Stromal cell of bone marrow (primary cell): Measurements from ENCODE around the gene PDE6A.

Experiments
- DNase-seq: peaks from one replicate; pipeline ENCODE4 v3.0.0-alpha.2; 2012; ENCODE audit warnings: low read depth

The PDE6A gene

DNA sequence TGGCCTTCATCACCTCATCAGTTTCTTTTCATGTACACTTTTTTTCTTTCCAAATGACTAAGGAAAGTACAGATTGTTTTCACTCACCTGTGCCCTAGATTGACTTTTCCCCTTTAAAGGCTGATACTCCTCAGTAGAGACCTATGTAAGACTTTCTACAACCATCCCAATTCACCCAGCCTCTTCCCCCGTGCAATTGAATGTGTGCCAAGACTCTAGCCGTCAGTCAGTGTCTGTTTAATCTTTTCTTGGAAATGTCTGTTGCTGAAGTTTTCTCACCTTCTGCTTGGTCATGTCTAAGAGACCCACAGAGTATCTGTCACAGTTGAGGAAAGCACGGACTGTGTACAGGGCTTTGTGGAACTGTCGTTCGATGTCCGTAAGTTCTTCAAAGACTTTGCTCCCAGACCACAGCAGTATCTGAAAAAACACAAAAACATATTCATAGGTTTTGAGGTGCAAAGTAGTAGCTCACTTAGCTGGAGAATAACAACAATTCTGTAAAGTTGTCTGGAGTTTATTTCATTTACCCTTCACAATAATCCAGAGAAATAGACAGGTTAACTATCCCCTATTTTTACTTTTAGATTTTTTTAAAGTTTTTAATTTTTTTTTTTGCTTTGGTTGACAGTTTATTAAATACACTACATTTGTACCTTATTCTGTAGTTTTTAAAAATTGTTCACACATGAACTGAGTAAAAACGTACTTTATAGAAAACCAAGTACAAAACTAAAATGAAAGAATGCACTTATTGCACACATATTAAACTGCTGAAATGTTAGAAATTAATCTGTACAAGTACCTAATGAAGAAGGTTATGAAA, 13.6 kb downstream of the PDE6A start:
- DNase-seq, result no peak

DNA sequence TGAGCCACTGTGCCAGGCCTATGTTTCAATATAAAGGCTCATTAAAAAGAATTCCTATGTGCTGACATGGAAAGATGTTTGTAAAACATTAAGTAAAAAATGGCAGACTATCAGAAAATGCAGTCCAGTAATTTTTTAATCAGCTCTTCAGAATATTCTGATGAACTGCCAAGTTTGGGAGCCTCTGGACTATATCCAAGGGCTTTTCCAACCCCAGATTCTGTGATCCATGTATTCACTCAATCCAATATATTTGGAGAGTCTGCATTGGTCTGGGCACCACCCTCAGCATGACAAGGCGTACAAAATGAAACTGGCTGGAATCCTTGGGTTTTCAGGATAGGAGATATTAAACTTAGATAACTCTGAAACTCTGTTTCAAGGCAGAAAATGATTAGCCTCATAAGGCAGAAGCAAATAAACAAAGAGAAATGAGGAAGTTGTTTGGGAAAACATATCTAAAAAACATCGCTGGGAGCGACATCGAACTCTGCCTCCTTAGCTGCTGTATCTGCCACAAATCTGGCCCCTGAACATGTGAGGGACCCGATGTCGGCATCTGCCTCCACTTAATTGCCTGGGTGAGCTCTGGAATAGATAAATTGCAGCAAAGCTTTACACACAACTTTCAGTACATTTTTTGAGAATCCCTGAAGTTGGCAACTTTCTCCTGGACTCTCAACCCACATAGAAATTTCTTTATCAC, 14.4 kb downstream of the PDE6A start:
- no peak for DNase-seq

DNA sequence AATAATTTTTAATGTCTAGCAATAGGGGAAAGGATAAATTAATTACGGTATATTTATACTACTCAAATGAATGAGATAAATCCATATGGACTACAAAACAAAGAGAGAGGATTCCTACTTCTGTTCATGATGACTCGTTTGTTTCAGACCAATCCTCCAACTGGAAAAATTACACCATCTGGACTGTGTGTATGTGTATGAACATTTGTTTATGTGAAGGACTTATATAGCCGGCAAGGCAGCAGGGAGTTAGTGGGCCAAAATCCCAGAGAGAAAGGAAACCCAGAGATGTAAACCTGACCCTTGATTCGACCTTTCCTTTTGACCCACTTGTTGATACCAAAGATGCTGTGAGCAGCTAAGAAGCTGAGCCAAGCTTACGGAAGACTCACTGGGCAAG, 20.1 kb downstream of the PDE6A start:
- DNase-seq, result no peak

DNA sequence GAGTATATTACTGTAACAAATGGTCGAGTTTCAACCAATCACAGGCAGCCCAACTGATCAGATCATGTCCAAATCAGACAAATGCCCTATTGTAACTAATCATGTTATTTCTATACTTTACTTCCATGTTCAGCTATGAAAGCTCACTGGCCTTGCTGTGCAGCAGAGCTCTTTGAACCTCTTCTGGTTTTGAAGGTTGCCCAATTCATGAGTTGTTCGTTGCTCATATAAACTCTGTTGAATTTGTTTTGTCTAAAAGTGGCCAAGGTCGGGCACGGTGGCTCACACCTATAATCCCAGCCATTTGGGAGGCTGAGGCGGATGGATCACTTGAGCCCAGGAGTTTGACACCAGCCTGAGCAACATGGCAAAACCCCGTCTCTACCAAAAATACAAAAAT, 21.6 kb downstream of the PDE6A start:
- DNase-seq, result no peak

DNA sequence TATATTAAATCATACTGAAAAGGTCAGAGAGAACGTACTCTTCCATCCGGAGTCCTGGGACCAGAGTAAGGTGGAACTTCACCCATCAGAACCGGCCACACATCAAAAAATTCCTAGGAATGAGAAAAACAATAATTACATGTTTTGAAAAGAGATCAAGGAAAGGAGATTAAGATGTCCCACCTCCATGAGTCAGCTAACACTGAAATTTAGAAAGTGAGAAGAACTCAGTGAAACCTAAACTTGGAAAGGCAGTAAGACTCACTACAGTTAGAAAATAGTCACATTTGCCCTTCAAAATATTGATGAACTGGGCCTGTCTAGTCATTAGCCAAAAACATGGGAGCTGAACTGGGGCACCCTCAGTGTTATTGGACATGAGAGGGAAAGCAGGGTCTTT, 23.0 kb downstream of the PDE6A start:
- no peak for DNase-seq

DNA sequence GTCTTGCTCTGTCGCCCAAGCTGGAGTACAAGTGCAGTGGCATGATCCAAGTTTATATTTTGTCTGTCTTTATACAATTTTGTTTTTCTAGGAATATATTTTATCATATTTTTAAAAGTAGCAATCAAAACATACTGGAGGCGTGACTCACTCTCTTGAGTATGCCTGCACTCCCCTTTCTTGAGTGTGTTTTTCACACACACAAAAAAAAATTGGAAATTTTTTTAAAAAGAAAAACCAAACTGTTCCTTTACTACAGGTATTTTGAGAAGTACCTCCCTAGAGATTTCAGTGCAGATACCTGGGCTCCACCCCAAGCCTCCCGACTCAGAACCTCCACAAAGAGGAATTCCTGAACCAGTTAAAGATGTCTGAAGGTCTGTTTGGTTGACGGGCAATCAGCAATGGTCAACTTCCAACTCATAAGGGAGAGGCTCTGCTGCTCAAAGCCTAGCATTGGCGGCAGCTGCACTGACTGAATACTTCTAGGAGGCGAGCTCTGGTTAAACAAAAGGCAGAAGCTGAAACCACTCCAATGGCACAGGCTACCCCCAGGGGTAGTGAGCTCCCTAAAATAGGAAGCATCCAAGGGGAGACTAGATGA, 27.4 kb downstream of the PDE6A start:
- peak; percentile 14 for DNase-seq

DNA sequence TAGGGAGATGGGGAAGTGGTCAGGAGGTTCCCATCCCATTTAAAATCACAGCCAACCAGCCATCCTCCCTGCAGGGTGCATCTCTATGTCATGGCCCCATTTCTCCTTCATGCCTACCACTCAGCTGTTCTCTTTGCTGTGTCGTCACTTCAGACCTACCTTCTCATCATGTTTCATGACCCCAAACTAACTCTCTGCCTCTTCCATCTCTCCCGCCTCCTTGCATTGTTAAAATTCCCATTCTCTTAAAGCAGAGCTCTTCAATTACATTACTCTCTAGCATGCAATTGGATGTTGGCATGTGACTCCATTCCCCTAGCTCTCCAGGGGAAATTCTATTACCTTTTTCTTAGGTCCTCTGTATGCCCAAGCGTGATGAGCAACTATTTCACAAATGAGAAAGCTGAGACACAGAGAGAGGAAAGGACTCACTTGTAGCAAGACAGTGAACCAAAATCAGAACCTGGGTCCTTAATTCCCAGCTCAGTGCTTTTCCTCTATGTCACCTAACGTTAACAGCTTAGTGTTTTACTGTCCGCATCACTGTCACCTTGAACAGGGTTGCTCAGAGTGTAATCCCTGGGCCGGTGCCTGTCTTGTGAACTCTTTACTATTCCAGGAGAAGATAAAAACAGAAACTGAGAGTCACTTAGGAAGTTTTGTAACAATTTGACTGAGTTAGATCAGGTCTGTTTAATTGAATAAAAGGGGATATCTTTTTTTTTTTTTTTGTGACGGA, 28.1 kb downstream of the PDE6A start:
- DNase-seq, result no peak

DNA sequence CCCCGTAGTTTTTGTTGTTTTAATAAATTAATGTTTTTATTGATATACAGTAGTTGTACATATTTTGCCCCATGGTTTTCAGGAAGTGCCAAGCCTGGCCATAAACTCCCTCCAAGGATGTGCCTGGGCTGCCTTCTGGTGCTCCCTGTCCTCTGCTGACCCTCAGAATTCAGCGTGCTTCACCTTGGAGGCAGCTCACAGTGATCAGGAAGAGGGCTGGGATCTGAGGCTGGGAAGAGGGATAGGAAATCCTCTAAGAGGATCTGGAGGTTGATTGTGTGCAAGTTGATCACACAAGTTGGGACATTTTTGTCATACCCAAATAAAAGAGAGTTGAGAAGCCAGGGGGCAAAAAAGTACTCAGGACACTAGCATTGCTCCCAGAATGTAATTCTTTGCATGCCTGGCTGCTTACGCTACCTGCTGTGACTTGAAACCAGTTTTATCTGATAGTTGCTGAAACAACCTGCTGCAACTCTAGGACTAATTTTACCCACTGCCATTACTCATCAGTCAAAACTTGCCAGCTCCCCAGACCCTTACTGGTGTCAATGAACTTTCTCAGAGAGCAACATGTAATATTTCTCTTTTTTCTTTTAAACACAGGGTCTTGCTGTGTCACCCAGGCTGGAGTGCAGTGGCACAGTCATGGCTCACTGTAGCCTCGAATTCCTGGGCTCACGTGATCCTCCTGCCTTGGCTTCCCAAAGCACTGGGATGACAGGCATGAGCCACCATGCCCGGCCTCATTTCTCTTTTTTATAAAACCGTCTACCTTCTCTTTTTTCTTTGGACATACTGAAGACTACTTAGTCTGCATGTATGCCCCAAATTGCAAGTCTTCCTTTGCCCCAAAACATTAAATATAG, 29.0 kb downstream of the PDE6A start:
- no peak for DNase-seq

DNA sequence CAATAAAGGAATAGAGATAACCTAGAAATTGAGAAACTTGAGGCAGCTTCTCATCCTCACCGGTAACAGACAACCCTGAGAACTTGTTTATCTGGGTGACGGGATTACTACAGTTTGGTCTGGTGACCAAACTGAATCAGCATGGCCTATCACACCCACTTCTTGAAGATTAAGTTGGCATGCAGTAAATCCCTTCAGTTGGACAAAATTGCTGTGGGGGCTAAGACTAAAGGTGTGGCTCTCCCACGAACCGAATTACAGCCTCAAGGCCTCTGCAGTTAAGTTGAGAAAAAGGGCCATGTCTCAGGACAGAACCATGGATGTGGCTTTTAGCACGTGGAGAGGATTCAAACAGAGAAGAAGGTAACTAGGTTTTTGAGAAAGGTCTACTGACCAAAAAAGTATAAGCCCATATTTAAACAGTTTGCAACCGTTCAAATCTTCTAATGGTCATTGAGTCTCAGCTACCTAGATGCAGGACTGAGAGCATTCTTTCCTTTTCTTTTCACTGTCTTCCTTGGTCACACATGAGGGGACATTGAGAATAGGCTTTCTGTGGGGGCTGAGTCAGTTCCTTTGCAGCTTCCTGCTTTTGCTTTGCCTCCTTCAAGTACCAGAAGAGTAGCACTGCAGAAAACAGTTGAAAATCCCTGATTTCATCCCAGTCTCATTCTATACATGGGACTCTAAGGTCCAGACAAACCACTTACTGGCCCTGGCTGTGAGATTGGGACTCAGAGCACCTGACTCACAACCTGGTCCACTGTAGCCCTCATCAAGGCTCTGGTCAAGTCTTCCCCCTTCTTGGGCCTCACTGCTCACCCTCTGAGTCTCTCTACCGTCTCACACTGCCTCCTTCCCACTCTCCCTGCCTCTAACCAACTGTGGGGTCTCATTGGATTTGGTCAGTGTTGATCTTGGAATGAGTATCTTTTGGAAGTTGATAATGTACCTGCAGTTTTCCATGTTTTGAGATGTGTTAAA, 30.9 kb downstream of the PDE6A start:
- no peak for DNase-seq

DNA sequence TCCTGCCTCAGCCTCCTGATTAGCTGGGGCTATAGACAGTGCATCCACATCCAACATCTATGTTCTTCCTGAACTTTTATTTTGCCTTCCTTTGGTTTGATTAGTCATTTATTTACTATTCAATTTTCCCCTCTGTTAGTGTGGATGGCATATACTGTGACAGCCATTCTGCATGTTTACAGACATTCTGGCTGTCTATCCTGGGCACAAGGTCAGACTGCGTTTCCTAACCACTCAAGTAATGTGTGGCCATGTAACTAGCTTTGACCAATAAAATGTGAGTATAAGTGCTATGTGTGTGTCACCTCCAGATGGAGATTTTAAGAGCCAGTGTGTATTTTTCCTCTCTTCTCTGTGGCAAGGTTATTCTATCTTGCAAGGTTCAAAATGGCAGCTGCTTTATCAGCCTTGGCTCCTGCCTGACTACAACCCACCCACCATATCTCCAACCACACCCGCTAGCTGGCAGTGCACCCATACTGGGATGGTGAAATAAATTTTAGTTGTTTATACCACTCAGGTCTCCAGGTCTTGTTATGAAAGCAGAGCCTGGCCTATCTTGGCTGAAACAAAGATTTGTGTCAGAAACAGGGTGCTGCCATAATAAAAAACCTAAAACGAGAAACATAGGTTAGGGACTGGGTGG, 32.2 kb downstream of the PDE6A start:
- DNase-seq, result no peak

DNA sequence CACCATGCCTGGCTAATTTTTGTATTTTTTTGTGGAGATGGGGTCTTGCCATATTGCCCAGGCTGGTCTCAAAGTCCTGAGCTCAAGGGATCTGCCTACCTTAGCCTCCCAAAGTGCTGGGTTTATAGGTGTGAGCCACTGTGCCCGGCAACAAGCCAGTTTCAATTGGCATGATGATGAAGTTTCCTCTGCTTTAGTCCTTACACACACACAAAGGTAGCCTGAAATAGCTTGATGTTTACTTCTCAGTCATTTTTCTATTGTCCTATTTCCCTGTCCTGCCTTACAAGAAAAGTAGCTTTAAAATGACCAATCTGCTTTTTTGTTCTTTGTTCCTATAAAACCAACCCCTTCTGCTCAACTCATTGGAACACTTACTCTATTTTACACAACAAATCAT, 33.6 kb downstream of the PDE6A start:
- no peak for DNase-seq

DNA sequence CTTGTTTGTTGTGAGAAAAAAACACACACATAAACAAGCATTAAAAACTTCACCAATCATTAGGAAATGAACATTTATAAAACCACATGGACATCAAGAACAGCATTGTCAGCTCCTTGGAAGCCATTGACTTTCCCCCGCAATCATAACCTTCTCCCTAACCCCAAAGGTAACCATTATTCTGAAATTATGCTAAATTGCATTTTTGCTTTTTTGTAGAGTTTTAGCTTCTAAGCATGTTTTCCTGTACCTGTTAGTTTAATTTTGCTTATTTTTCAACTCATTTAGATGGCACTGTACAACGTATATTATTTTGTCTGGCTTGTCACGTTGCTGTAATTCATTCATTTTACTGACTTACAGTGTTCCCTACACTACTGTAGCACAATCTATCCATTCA, 36.8 kb downstream of the PDE6A start:
- no peak for DNase-seq

DNA sequence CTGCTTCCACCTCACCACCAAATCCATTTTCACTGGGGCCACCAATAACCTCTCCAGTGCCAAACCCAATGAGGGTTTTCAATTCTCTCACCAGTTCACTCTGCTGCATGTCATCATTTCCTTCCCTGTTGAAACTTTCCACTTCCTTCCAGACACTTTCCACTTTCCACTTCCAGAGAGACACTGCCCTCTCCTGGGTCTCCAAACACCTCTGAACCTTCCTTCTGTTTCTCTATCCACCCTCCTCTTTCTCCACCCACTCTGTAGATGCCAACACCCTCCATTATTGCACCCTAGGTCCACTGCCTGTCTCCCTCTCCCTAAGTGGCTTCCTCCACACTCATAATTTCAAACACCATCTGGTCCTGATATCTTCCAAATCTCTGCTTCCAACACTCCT, 39.6 kb downstream of the PDE6A start:
- no peak for DNase-seq

DNA sequence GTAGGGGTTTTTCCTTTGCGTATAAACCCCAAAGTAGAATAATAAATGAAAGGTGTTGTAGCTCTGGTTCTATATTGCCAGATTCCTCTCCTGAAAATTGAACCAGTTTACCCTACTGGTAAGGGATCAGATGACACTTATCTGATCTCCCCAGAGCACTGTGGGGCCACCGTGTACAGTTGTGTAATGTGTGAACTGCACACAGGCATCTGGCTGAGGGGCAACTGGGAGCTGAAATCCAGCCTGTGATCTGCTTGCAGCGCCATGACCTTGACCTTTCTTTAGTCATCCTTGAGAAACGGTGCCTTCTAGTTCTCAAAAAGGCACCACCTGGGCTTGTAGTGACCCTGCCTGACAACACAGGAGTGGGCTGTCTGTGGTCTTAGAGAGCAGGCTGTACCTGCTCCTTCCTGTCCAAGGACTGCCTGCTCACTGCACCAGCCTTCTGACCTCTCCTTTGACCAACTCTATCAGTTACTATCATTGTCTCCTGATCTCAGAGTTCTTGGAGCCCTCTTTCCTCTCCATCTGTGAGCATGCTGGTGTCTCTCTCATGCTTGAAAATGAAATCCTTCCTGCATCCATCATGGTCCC, 40.2 kb downstream of the PDE6A start:
- no peak for DNase-seq

DNA sequence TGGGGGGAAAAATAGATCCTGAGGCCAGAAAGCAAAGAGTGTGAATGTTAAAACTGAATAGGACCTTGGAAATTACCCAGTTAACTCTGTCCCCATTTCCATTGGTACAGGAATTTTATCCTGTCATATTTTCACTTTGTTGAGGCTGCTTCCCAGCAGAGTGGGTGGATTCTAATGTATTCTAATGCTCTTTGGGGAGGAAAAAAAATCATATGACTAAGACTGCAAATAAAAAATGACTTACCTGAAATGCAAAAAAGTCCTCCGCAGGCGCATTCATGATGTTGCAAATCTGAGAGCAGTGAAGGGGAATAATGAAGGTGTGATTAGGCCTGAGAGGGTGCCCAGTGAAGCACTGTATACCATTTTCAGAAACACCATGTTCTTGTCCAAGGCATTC, 41.2 kb downstream of the PDE6A start:
- no peak for DNase-seq

DNA sequence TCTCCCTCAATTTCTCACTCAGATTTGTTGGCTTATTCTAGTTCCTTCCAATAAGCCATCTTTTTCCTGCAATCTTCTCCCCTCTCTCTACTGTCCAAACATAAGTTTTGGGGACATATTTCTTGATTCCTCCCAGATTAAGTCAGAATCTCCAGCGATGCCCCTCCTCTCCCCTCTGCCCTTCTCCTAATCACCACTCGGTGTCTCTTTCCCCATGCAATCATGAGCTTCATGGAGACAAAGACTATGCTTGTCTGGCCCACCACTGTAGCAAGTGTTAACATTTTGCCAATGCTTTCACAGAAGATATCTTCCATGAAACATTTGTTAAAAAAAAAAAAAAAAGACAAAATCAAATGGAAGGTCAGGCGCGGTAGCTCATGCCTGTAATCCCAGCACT, 42.4 kb downstream of the PDE6A start:
- DNase-seq, result no peak

DNA sequence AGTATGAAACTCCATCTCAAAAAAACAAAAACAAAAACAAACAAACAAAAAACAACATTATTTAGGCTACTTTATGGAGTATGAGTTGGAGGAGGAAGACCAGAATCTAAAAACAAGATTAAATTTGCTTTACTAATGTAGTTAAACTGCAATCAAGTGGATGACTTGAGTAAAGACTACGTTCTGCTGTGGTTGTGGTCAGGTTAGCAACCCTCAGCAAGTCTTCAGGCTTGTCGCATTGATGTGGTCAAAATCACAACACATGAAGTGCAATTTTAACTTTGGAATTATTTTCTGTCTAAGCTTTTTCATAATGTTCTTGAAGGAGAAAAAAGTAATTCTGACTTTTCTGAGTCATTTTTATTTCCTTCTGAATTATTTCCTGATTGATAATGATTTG, 43.1 kb downstream of the PDE6A start:
- no peak for DNase-seq

DNA sequence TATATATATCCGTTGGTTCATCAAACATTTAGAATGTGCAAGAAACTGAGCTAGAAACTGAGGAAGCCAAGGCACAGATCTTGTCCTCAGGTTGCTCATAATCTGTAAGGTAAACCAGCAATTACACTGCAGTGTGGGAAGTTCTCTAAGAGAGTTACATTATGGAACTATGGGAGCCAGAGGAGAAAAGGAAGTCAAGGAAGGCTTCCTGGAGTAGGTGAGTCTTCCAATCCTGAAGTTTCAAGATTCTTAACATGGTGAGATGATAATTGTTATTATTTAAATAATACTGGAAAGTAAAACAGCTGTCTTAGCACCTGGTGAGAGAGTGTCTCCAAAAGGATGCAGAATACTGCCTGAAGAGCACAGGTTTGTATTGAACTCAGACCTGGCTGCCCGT, 44.2 kb downstream of the PDE6A start:
- DNase-seq, result no peak

DNA sequence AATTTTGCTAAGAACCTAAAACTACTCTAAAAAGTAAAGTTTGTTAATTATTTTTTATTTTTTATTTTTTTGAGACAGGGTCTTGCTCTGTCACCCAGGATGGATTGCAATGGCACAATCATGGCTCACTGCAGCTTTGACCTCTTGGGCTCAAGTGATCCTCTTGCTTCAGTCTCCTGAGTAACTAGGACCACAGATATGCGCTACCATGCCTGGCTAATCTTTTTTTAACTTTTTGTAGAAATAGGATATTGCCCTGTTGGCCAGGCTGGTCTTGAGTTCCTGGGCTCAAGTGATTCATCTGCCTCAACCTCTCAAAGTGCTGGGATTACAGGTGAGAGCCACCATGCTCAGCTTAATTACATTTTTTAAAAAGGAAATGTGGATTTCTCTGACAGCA, 45.8 kb downstream of the PDE6A start:
- DNase-seq, result no peak
